ENCODE measurements around the gene CCDC149. TPM values are rescaled to one million over a fixed set of nuclear protein-coding genes. Genes with fewer than 3 reads are reported as not detected.

The CCDC149 gene
- total RNA-seq, 4 donors from 2014 or later: 3.4 to 10.0 (median 7.7) TPM

- in situ Hi-C loops (cut with MboI; ENCODE audit: low pct_ligation_motif_present in 1 of 4, low pct_unique_long_range_greater_than_20kb in 1 of 4, low sequenced_read_pairs in 3 of 4): no loop called here
- 89 to 91% methylated on average over 5 of the region's 5 CpGs for WGBS, 2 donors (ENCODE audit: low coverage in 1 of 2)
Measured at GRCh38 chr4:24772061-24772705, 140.7 kb downstream of the CCDC149 start.

GRCh38 chr4:24771241-24771640 lies 141.6 kb downstream of the CCDC149 start:
- Histone ChIP-seq H3K36me3 (no peaks in the 10 kb centered on the region), H3K4me3 (no peak overlapping the region), H3K27ac (no peak overlapping the region), H3K4me1 (peaks cover 0 to 9% (median 3%) of the 10 kb centered on the region in 4 donors), H3K9me3 (no peaks in the 10 kb centered on the region), H3K27me3 (no peaks in the 10 kb centered on the region)
- in situ Hi-C loops (cut with MboI; ENCODE audit: low pct_ligation_motif_present in 1 of 4, low pct_unique_long_range_greater_than_20kb in 1 of 4, low sequenced_read_pairs in 3 of 4): no loop called here
- WGBS, 2 donors (ENCODE audit: low coverage in 1 of 2): 54% methylated on average over 4 of the region's 4 CpGs; no CpG with 5 or more reads in 1 of the 2 donors
- intact Hi-C loops (cut with DNase I; ENCODE audit: low total_unique reads): no loop called here
- no peak for TF ChIP-seq POLR2A (IDR thresholded peaks at IDR 0.05)
- no peak for TF ChIP-seq EP300 (IDR thresholded peaks at IDR 0.05; ENCODE audit: low read depth)
- no peak for TF ChIP-seq CTCF (IDR thresholded peaks at IDR 0.05)
- TF ChIP-seq POLR2AphosphoS5 (IDR thresholded peaks at IDR 0.05): no peak
- DNase-seq: no peak

More at GRCh38 chr4:24772061-24772705, 140.7 kb downstream of the CCDC149 start:
- Histone ChIP-seq H3K4me1 (peaks cover 0 to 9% (median 3%) of the 10 kb centered on the region in 4 donors), H3K36me3 (no peaks in the 10 kb centered on the region), H3K27me3 (no peaks in the 10 kb centered on the region), H3K9me3 (no peaks in the 10 kb centered on the region), H3K27ac (no peak overlapping the region), H3K4me3 (no peak overlapping the region)
- intact Hi-C loops (cut with DNase I; ENCODE audit: low total_unique reads): no loop called here
- no peak for TF ChIP-seq POLR2AphosphoS5 (IDR thresholded peaks at IDR 0.05)
- DNase-seq: no peak

GRCh38 chr4:24770667-24771066 lies 142.2 kb downstream of the CCDC149 start:
- in situ Hi-C loops (cut with MboI; ENCODE audit: low pct_ligation_motif_present in 1 of 4, low pct_unique_long_range_greater_than_20kb in 1 of 4, low sequenced_read_pairs in 3 of 4): no loop called here

GRCh38 chr4:24770032-24770584 lies 142.7 kb downstream of the CCDC149 start:
- H3K36me3 ChIP-seq: no peaks in the 10 kb centered on the region
- peaks cover 0 to 9% (median 3%) of the 10 kb centered on the region in 4 donors for H3K4me1 ChIP-seq
- in situ Hi-C loops (cut with MboI; ENCODE audit: low pct_ligation_motif_present in 1 of 4, low pct_unique_long_range_greater_than_20kb in 1 of 4, low sequenced_read_pairs in 3 of 4) (no loop called here), intact Hi-C loops (cut with DNase I; ENCODE audit: low total_unique reads) (no loop called here)
- 0 to 71% methylated on average over 1 to 3 of the region's 3 CpGs for WGBS, 2 donors (ENCODE audit: low coverage in 1 of 2)
- no peak for DNase-seq
- H3K9me3 ChIP-seq: no peaks in the 10 kb centered on the region
- H3K27me3 ChIP-seq: no peaks in the 10 kb centered on the region
- TF ChIP-seq CTCF (IDR thresholded peaks at IDR 0.05) (no peak), POLR2A (IDR thresholded peaks at IDR 0.05) (no peak), EP300 (IDR thresholded peaks at IDR 0.05; ENCODE audit: low read depth) (no peak), POLR2AphosphoS5 (IDR thresholded peaks at IDR 0.05) (no peak)
- no peak overlapping the region for H3K27ac ChIP-seq
- no peak overlapping the region for H3K4me3 ChIP-seq

More at GRCh38 chr4:24770667-24771066, 142.2 kb downstream of the CCDC149 start:
- no peak for DNase-seq
- intact Hi-C loops (cut with DNase I; ENCODE audit: low total_unique reads): no loop called here
- H3K27ac ChIP-seq: no peak overlapping the region
- peaks cover 0 to 9% (median 3%) of the 10 kb centered on the region in 4 donors for H3K4me1 ChIP-seq
- H3K27me3 ChIP-seq: no peaks in the 10 kb centered on the region
- no peak for TF ChIP-seq EP300 (IDR thresholded peaks at IDR 0.05; ENCODE audit: low read depth)
- no peak for TF ChIP-seq CTCF (IDR thresholded peaks at IDR 0.05)
- no peak for TF ChIP-seq POLR2AphosphoS5 (IDR thresholded peaks at IDR 0.05)
- TF ChIP-seq POLR2A (IDR thresholded peaks at IDR 0.05): no peak
- H3K36me3 ChIP-seq: no peaks in the 10 kb centered on the region
- H3K4me3 ChIP-seq: no peak overlapping the region
- 71 to 100% methylated on average over 1 to 4 of the region's 4 CpGs for WGBS, 2 donors (ENCODE audit: low coverage in 1 of 2)
- H3K9me3 ChIP-seq: no peaks in the 10 kb centered on the region

All from transverse colon (tissue), 4 donors.